Measurements from ENCODE around the gene SLC16A3. TPM values are rescaled to one million over a fixed set of nuclear protein-coding genes. Genes with fewer than 3 reads are reported as not detected.

Gene SLC16A3
- total and polyA plus RNA-seq, 9 of the 15 experiments (the other 6 are each of a cell fraction or from before 2014, with no cell fraction given), result 0.11 to 5.4 (median 1.2) TPM; not detected in 2

DNA sequence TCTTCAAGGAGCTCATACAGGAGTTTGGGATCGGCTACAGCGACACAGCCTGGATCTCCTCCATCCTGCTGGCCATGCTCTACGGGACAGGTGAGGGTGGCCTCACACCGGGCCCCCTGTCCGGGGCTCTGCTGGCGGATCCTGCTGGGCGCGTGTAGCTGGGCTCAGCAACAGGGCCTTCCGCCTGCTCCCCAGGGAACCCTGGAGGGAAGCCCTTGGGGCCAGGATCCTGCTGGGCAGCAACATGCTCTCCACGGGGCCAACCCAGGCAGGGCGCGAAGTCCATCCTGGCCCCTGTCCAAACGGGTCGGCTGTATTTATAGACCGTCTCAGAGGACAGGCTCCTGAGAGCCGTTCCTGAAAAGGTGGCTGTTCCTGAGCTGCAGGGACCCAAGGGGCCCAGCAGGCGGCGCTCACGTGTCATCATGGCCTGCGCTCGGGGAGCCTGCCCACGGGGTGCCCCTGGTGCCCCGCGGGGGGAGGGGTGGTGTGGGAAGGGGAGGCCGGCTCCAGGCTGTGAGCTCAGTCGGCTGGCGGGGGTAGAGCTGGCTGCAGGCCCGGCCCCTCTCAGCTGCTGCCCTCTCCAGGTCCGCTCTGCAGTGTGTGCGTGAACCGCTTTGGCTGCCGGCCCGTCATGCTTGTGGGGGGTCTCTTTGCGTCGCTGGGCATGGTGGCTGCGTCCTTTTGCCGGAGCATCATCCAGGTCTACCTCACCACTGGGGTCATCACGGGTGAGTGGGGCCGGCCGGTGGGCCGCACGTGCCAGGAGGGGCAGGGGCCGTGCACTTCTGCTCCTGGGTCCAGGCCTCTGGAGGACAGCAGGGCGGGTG lies 7.5 kb downstream of the SLC16A3 start (continued):
- TF ChIP-seq, protein P1, sequence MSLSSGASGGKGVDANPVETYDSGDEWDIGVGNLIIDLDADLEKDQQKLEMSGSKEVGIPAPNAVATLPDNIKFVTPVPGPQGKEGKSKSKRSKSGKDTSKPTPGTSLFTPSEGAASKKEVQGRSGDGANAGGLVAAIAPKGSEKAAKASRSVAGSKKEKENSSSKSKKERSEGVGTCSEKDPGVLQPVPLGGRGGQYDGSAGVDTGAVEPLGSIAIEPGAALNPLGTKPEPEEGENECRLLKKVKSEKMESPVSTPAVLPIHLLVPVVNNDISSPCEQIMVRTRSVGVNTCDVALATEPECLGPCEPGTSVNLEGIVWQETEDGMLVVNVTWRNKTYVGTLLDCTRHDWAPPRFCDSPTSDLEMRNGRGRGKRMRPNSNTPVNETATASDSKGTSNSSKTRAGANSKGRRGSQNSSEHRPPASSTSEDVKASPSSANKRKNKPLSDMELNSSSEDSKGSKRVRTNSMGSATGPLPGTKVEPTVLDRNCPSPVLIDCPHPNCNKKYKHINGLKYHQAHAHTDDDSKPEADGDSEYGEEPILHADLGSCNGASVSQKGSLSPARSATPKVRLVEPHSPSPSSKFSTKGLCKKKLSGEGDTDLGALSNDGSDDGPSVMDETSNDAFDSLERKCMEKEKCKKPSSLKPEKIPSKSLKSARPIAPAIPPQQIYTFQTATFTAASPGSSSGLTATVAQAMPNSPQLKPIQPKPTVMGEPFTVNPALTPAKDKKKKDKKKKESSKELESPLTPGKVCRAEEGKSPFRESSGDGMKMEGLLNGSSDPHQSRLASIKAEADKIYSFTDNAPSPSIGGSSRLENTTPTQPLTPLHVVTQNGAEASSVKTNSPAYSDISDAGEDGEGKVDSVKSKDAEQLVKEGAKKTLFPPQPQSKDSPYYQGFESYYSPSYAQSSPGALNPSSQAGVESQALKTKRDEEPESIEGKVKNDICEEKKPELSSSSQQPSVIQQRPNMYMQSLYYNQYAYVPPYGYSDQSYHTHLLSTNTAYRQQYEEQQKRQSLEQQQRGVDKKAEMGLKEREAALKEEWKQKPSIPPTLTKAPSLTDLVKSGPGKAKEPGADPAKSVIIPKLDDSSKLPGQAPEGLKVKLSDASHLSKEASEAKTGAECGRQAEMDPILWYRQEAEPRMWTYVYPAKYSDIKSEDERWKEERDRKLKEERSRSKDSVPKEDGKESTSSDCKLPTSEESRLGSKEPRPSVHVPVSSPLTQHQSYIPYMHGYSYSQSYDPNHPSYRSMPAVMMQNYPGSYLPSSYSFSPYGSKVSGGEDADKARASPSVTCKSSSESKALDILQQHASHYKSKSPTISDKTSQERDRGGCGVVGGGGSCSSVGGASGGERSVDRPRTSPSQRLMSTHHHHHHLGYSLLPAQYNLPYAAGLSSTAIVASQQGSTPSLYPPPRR (CRISPR knock-in tag; IDR thresholded peaks at IDR 0.05; ENCODE audit: borderline replicate concordance), result 0 out of 2 replicates have a peak, but pooled peaks have one; percentile 31
- TF ChIP-seq NELFE (IDR thresholded peaks at IDR 0.05; ENCODE audit: insufficient read depth, insufficient read length), result no peak
- peak; percentile 28; the same call in 1 of the 2 replicates for TF ChIP-seq SAFB (IDR thresholded peaks at IDR 0.05; ENCODE audit: borderline replicate concordance, low read depth, low read length)
- TF ChIP-seq GTF2A2 (tag; IDR thresholded peaks at IDR 0.05), result no peak
- no peak for TF ChIP-seq MAFK (IDR thresholded peaks at IDR 0.05; ENCODE audit: low read length)
- no peak for TF ChIP-seq HNRNPH1 (optimal IDR thresholded peaks at IDR 0.05; ENCODE audit: low read depth, low read length)
- TF ChIP-seq, protein P2, sequence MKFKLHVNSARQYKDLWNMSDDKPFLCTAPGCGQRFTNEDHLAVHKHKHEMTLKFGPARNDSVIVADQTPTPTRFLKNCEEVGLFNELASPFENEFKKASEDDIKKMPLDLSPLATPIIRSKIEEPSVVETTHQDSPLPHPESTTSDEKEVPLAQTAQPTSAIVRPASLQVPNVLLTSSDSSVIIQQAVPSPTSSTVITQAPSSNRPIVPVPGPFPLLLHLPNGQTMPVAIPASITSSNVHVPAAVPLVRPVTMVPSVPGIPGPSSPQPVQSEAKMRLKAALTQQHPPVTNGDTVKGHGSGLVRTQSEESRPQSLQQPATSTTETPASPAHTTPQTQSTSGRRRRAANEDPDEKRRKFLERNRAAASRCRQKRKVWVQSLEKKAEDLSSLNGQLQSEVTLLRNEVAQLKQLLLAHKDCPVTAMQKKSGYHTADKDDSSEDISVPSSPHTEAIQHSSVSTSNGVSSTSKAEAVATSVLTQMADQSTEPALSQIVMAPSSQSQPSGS (CRISPR knock-in tag; IDR thresholded peaks at IDR 0.05), result no peak
- TF ChIP-seq FOXJ3 (CRISPR knock-in tag; IDR thresholded peaks at IDR 0.05), result no peak
- no peak for TF ChIP-seq ZNF589 (CRISPR knock-in tag; IDR thresholded peaks at IDR 0.05; ENCODE audit: low read depth)
- no peak for TF ChIP-seq DNMT1 (IDR thresholded peaks at IDR 0.05)
- no peak for TF ChIP-seq POLR2AphosphoS5 (IDR thresholded peaks at IDR 0.05; ENCODE audit: control insufficient read depth, insufficient read depth, low read depth, low read length)
- TF ChIP-seq, protein P3, sequence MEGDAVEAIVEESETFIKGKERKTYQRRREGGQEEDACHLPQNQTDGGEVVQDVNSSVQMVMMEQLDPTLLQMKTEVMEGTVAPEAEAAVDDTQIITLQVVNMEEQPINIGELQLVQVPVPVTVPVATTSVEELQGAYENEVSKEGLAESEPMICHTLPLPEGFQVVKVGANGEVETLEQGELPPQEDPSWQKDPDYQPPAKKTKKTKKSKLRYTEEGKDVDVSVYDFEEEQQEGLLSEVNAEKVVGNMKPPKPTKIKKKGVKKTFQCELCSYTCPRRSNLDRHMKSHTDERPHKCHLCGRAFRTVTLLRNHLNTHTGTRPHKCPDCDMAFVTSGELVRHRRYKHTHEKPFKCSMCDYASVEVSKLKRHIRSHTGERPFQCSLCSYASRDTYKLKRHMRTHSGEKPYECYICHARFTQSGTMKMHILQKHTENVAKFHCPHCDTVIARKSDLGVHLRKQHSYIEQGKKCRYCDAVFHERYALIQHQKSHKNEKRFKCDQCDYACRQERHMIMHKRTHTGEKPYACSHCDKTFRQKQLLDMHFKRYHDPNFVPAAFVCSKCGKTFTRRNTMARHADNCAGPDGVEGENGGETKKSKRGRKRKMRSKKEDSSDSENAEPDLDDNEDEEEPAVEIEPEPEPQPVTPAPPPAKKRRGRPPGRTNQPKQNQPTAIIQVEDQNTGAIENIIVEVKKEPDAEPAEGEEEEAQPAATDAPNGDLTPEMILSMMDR (IDR thresholded peaks at IDR 0.05 in 2 of 3, conservative IDR thresholded peaks at IDR 0.05 in 1 of 3; ENCODE audit: insufficient read depth in 2 of 3, low read depth in 1 of 3, low read length in 3 of 3), result peak; percentile 90 to 95 (median 90)
- no peak for TF ChIP-seq ZNF436 (CRISPR knock-in tag; IDR thresholded peaks at IDR 0.05)
- no peak for TF ChIP-seq ELF2 (CRISPR knock-in tag; IDR thresholded peaks at IDR 0.05)
- TF ChIP-seq NCOA4 (IDR thresholded peaks at IDR 0.05; ENCODE audit: partially characterized antibody), result no peak
- TF ChIP-seq SMAD4 (CRISPR knock-in tag; conservative IDR thresholded peaks at IDR 0.05), result 0 out of 2 replicates have a peak, but pooled peaks have one; percentile 39
- no peak for TF ChIP-seq COPS2 (conservative IDR thresholded peaks at IDR 0.05)
- 0 out of 2 replicates have a peak, but pooled peaks have one; percentile 25 for TF ChIP-seq EGR1 (conservative IDR thresholded peaks at IDR 0.05)
- peak; percentile 67 for TF ChIP-seq SP1 (CRISPR knock-in tag; IDR thresholded peaks at IDR 0.05)
- TF ChIP-seq ATF1 (CRISPR knock-in tag; IDR thresholded peaks at IDR 0.05), result no peak
- peak; percentile 70 for TF ChIP-seq ATF1 (tag; IDR thresholded peaks at IDR 0.05)
